Brain microvascular endothelial cell (primary cell): ENCODE data around the gene S100A2.

Experiments used
- DNase-seq: peaks from one replicate; pipeline ENCODE4 v3.0.0-alpha.2; 2020
- H3K27ac ChIP-seq: fragments of 250-450 bp; sonication (Bioruptor Pico); 2 replicates; pipeline ENCODE4 v1.5.1; 2020; ENCODE audit warnings: mild to moderate bottlenecking, moderate library complexity
- H3K27me3 ChIP-seq: fragments of 250-450 bp; sonication (Bioruptor Pico); replicated peaks from 2 replicates; pipeline ENCODE4 v1.5.1; 2020; ENCODE audit warnings: mild to moderate bottlenecking
- H3K36me3 ChIP-seq: fragments of 250-450 bp; sonication (Bioruptor Pico); replicated peaks from 2 replicates; pipeline ENCODE4 v1.5.1; 2020; ENCODE audit warnings: mild to moderate bottlenecking
- H3K4me3 ChIP-seq: 2 replicates; pipeline ENCODE4 v1.5.1; 2011; ENCODE audit warnings: low read depth, mild to moderate bottlenecking, control low read depth, low read length, moderate library complexity
- CTCF ChIP-seq: IDR thresholded peaks from 2 replicates; pipeline ENCODE4 v1.5.1; 2011; ENCODE audit warnings: low read depth, mild to moderate bottlenecking, moderate library complexity, low read length, control low read depth, inconsistent platforms; ENCODE audit errors: missing control alignments
- in situ Hi-C: cut with HindIII; loops from 2 replicates; pipeline ENCODE4 v1.10.0; 2017; ENCODE audit warnings: low sequenced_read_pairs, low pct_ligation_motif_present

Gene S100A2

DNA sequence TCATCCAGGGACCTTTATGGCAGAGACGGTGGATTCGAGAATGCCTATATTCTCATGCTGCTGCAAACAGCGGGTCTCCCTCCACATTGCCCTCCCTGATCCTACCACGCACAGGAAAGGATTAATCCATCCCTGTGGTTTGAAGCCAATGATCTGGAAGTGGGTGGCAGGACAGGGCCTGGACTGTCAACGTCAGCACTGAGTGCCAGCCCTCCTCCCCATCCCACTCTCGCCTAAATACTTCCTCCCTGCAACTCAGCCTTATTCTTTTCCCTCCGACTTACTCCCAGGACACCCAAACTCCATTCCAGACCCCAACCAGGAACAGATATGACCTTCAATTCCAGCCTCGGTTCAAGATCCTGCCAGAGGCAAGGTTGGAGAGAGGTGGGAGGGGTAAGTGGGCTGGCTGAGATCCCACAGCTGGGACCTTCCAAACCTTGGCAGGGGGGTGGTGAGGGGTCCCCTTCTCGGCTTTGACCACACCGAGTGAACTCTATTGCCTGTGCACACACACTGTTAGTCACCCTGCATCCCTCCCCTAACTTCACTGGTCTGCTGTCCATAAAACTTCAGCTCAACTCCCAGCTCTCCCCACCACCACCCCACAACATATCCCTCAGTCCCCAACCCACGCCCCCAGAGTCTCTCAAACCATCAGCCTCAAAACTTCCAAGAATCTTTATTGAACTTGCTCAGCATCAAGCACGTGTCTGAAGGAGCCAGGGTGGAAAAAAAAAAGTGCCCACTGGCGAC is 22.5 kb downstream of the S100A2 start:
- no peaks in the 10 kb centered on the region for H3K36me3 ChIP-seq
- TF ChIP-seq CTCF: no peak
- H3K27ac ChIP-seq: no peak overlapping the region
- no peak for DNase-seq
- no peak overlapping the region for H3K4me3 ChIP-seq
- no peaks in the 10 kb centered on the region for H3K27me3 ChIP-seq
- in situ Hi-C loops: no loop called here

- Histone ChIP-seq H3K4me3 (no peak overlapping the region), H3K27ac (no peak overlapping the region), H3K27me3 (no peaks in the 10 kb centered on the region), H3K36me3 (no peaks in the 10 kb centered on the region)
- TF ChIP-seq CTCF: no peak
- DNase-seq: no peak
- in situ Hi-C loops: no loop called here
Observed at GRCh38 chr1:153541641-153542590, 23.7 kb downstream of the S100A2 start.

- no peak for DNase-seq
- no peak within 1 kb of the TSS for H3K27ac ChIP-seq
- in situ Hi-C loops: no loop called here
- H3K4me3 ChIP-seq: no peak within 1 kb of the TSS
- no peaks in the 10 kb centered on the region for H3K27me3 ChIP-seq
- TF ChIP-seq CTCF: no peak
- H3K36me3 ChIP-seq: no peaks in the 10 kb centered on the region
Observed at GRCh38 chr1:153540394-153541361, 25.0 kb downstream of the S100A2 start, which contains the start of gene S100A5. S100A5 (minus strand) TSS chr1:153540934; CDS start chr1:153540191, 743 bp downstream.

GRCh38 chr1:153539395-153540093 is 26.1 kb downstream of the S100A2 start:
- in situ Hi-C loops: no loop called here
- DNase-seq: no peak
- Histone ChIP-seq H3K4me3 (no peak overlapping the region), H3K27ac (no peak overlapping the region), H3K36me3 (no peaks in the 10 kb centered on the region), H3K27me3 (no peaks in the 10 kb centered on the region)
- no peak for TF ChIP-seq CTCF

- no peak overlapping the region for H3K27ac ChIP-seq
- no peak for DNase-seq
- no peak overlapping the region for H3K4me3 ChIP-seq
- no peaks in the 10 kb centered on the region for H3K27me3 ChIP-seq
- H3K36me3 ChIP-seq: no peaks in the 10 kb centered on the region
- no peak for TF ChIP-seq CTCF
- in situ Hi-C loops: no loop called here
Observed at GRCh38 chr1:153538315-153538821, 27.3 kb downstream of the S100A2 start.
